ENCODE results near the gene PIK3C3.

PIK3C3 gene

GRCh38 chr18:41939326-41939725 is 15.7 kb upstream of the PIK3C3 start:
- no peak overlapping the region for H3K27ac ChIP-seq (ENCODE audit: low read depth, low read length)
- H3K36me3 ChIP-seq (ENCODE audit: low read length), result no peaks in the 10 kb centered on the region
- H3K4me2 ChIP-seq (ENCODE audit: low read depth, low read length, poor library complexity, severe bottlenecking), result no peak overlapping the region
- no peak overlapping the region for H3K9ac ChIP-seq (ENCODE audit: low read length)
- no peaks in the 10 kb centered on the region for H3K27me3 ChIP-seq (ENCODE audit: low read length)
- no peaks in the 10 kb centered on the region for H3K9me2 ChIP-seq (replicated peaks; ENCODE audit: insufficient read depth, low read length)
- no peak for TF ChIP-seq CTCF (IDR thresholded peaks at IDR 0.05; ENCODE audit: insufficient read depth, low read length, poor library complexity, severe bottlenecking)
- TF ChIP-seq EZH2phosphoT487 (conservative IDR thresholded peaks at IDR 0.05; ENCODE audit: low read length), result no peak
- no peaks in the 10 kb centered on the region for H3K79me2 ChIP-seq (ENCODE audit: insufficient read depth, low read length)
- H3K4me3 ChIP-seq (ENCODE audit: insufficient read depth, low read length, poor library complexity, severe bottlenecking), result no peak overlapping the region
- no peak overlapping the region for H2AFZ ChIP-seq (ENCODE audit: low read depth, low read length, severe bottlenecking)
- H3K9me3 ChIP-seq (ENCODE audit: insufficient read depth, low read length), result no peaks in the 10 kb centered on the region
- H4K20me1 ChIP-seq (ENCODE audit: low read depth, low read length), result no peaks in the 10 kb centered on the region
- no peaks in the 10 kb centered on the region for H3F3A ChIP-seq (ENCODE audit: insufficient read depth)

- Histone ChIP-seq H3K9me2 (replicated peaks; ENCODE audit: insufficient read depth, low read length) (no peaks in the 10 kb centered on the region), H3K9me3 (ENCODE audit: insufficient read depth, low read length) (no peaks in the 10 kb centered on the region), H3K4me3 (ENCODE audit: insufficient read depth, low read length, poor library complexity, severe bottlenecking) (no peak overlapping the region), H2AFZ (ENCODE audit: low read depth, low read length, severe bottlenecking) (no peak overlapping the region), H3K4me2 (ENCODE audit: low read depth, low read length, poor library complexity, severe bottlenecking) (no peak overlapping the region), H3K79me2 (ENCODE audit: insufficient read depth, low read length) (no peaks in the 10 kb centered on the region), H3K36me3 (ENCODE audit: low read length) (no peaks in the 10 kb centered on the region), H3F3A (ENCODE audit: insufficient read depth) (no peaks in the 10 kb centered on the region), H3K27me3 (ENCODE audit: low read length) (no peaks in the 10 kb centered on the region), H3K9ac (ENCODE audit: low read length) (no peak overlapping the region), H4K20me1 (ENCODE audit: low read depth, low read length) (no peaks in the 10 kb centered on the region), H3K27ac (ENCODE audit: low read depth, low read length) (no peak overlapping the region)
- TF ChIP-seq EZH2phosphoT487 (conservative IDR thresholded peaks at IDR 0.05; ENCODE audit: low read length), result no peak
- no peak for TF ChIP-seq CTCF (IDR thresholded peaks at IDR 0.05; ENCODE audit: insufficient read depth, low read length, poor library complexity, severe bottlenecking)
Observed at GRCh38 chr18:41940506-41941215, 14.4 kb upstream of the PIK3C3 start.

- H4K20me1 ChIP-seq (ENCODE audit: low read depth, low read length), result no peaks in the 10 kb centered on the region
- H3K27ac ChIP-seq (ENCODE audit: low read depth, low read length), result no peak overlapping the region
- H3K9me3 ChIP-seq (ENCODE audit: insufficient read depth, low read length), result no peaks in the 10 kb centered on the region
- no peaks in the 10 kb centered on the region for H3K27me3 ChIP-seq (ENCODE audit: low read length)
- no peaks in the 10 kb centered on the region for H3K79me2 ChIP-seq (ENCODE audit: insufficient read depth, low read length)
- H2AFZ ChIP-seq (ENCODE audit: low read depth, low read length, severe bottlenecking), result no peak overlapping the region
- H3K9me2 ChIP-seq (replicated peaks; ENCODE audit: insufficient read depth, low read length), result no peaks in the 10 kb centered on the region
- no peak for TF ChIP-seq CTCF (IDR thresholded peaks at IDR 0.05; ENCODE audit: insufficient read depth, low read length, poor library complexity, severe bottlenecking)
- no peak for TF ChIP-seq EZH2phosphoT487 (conservative IDR thresholded peaks at IDR 0.05; ENCODE audit: low read length)
- H3K9ac ChIP-seq (ENCODE audit: low read length), result no peak overlapping the region
- no peaks in the 10 kb centered on the region for H3F3A ChIP-seq (ENCODE audit: insufficient read depth)
- no peak overlapping the region for H3K4me3 ChIP-seq (ENCODE audit: insufficient read depth, low read length, poor library complexity, severe bottlenecking)
- H3K36me3 ChIP-seq (ENCODE audit: low read length), result no peaks in the 10 kb centered on the region
- H3K4me2 ChIP-seq (ENCODE audit: low read depth, low read length, poor library complexity, severe bottlenecking), result no peak overlapping the region
Observed at GRCh38 chr18:41942254-41942653, 12.8 kb upstream of the PIK3C3 start.
